H9 (cell line): ENCODE results near the gene NPY2R. TPM values are rescaled to one million over a fixed set of nuclear protein-coding genes. Genes with fewer than 3 reads are reported as not detected.

Source experiments
- DNase-seq: peaks from one replicate; pipeline ENCODE4 v3.0.0-alpha.2; 2017
- H2AFZ ChIP-seq: one replicate; pipeline ENCODE4 v1.6.1; 2013; ENCODE audit warnings: mild to moderate bottlenecking, low read length, control low read depth, moderate library complexity
- H2AK5ac ChIP-seq: 2 replicates; pipeline ENCODE4 v1.6.1; 2013; ENCODE audit warnings: low read length, control low read depth, mixed read lengths; ENCODE audit not compliant: insufficient read length
- H2BK120ac ChIP-seq: one replicate; pipeline ENCODE4 v1.6.1; 2013; ENCODE audit warnings: low read depth, mild to moderate bottlenecking, low read length, control low read depth, inconsistent platforms; ENCODE audit not compliant: poor library complexity, severe bottlenecking
- H2BK12ac ChIP-seq: 2 replicates; pipeline ENCODE4 v1.6.1; 2013; ENCODE audit warnings: low read length, control low read depth, mixed read lengths, low read depth; ENCODE audit not compliant: insufficient read length
- H2BK15ac ChIP-seq: 2 replicates; pipeline ENCODE4 v1.6.1; 2013; ENCODE audit warnings: low read depth, low read length, control low read depth
- H2BK20ac ChIP-seq: one replicate; pipeline ENCODE4 v1.6.1; 2013; ENCODE audit warnings: low read depth, mild to moderate bottlenecking, low read length, control low read depth, inconsistent platforms; ENCODE audit not compliant: poor library complexity, severe bottlenecking
- H2BK5ac ChIP-seq: 2 replicates; pipeline ENCODE4 v1.6.1; 2013; ENCODE audit warnings: low read length, control low read depth, mixed read lengths; ENCODE audit not compliant: insufficient read length
- H3K14ac ChIP-seq: 2 replicates; pipeline ENCODE4 v1.6.1; 2013; ENCODE audit warnings: low read length, control low read depth; ENCODE audit not compliant: insufficient read depth
- H3K18ac ChIP-seq: 2 replicates; pipeline ENCODE4 v1.6.1; 2013; ENCODE audit warnings: low read depth, mild to moderate bottlenecking, mixed read lengths, low read length, control low read depth; ENCODE audit not compliant: insufficient read length
- H3K23ac ChIP-seq: 2 replicates; pipeline ENCODE4 v1.6.1; 2013; ENCODE audit warnings: low read length, control low read depth, mixed read lengths, low read depth; ENCODE audit not compliant: insufficient read length
- H3K23me2 ChIP-seq: 2 replicates; pipeline ENCODE4 v1.6.1; 2013; ENCODE audit warnings: low read depth, mild to moderate bottlenecking, mixed read lengths, low read length, control low read depth; ENCODE audit not compliant: insufficient read length, poor library complexity, severe bottlenecking
- H3K27ac ChIP-seq: 2 replicates; pipeline ENCODE4 v1.5.1; 2013; ENCODE audit warnings: low read length, control low read depth, mixed read lengths, low read depth; ENCODE audit not compliant: insufficient read length
- H3K27me3 ChIP-seq: 2 replicates; pipeline ENCODE4 v1.6.1; 2013; ENCODE audit warnings: low read length, control low read depth, inconsistent platforms; ENCODE audit not compliant: insufficient read depth
- H3K4ac ChIP-seq: 2 replicates; pipeline ENCODE4 v1.6.1; 2013; ENCODE audit warnings: low read depth, mild to moderate bottlenecking, control low read depth, inconsistent platforms, low read length, moderate library complexity
- H3K4me1 ChIP-seq: 2 replicates; pipeline ENCODE4 v1.6.1; 2013; ENCODE audit warnings: low read length, control low read depth, inconsistent platforms; ENCODE audit not compliant: insufficient read depth
- H3K4me2 ChIP-seq: 2 replicates; pipeline ENCODE4 v1.6.1; 2013; ENCODE audit warnings: low read length, control low read depth, mixed read lengths; ENCODE audit not compliant: insufficient read length, insufficient read depth
- H3K56ac ChIP-seq: 2 replicates; pipeline ENCODE4 v1.6.1; 2013; ENCODE audit warnings: low read depth, mild to moderate bottlenecking, mixed read lengths, low read length, control low read depth; ENCODE audit not compliant: insufficient read length
- H3K79me1 ChIP-seq: 2 replicates; pipeline ENCODE4 v1.6.1; 2013; ENCODE audit warnings: low read depth, mild to moderate bottlenecking, moderate library complexity, low read length, control low read depth, inconsistent platforms; ENCODE audit not compliant: insufficient read depth, poor library complexity, severe bottlenecking
- H3K79me2 ChIP-seq: 2 replicates; pipeline ENCODE4 v1.6.1; 2013; ENCODE audit warnings: low read length, control low read depth, inconsistent platforms; ENCODE audit not compliant: insufficient read depth
- H3K9ac ChIP-seq: 2 replicates; pipeline ENCODE4 v1.6.1; 2013; ENCODE audit warnings: low read length, control low read depth, mixed read lengths; ENCODE audit not compliant: insufficient read length; ENCODE audit errors: extremely low read depth
- H3K9me3 ChIP-seq: one replicate; pipeline ENCODE4 v1.6.1; 2013; ENCODE audit warnings: low read depth, low read length, inconsistent platforms; ENCODE audit not compliant: control insufficient read depth
- H3T11ph ChIP-seq: one replicate; pipeline ENCODE4 v1.6.1; 2013; ENCODE audit warnings: mild to moderate bottlenecking, low read length, control low read depth, inconsistent platforms
- H4K20me1 ChIP-seq: one replicate; pipeline ENCODE4 v1.6.1; 2013; ENCODE audit not compliant: control insufficient read depth, insufficient read length, insufficient read depth
- H4K5ac ChIP-seq: 2 replicates; pipeline ENCODE4 v1.6.1; 2013; ENCODE audit warnings: low read depth, mild to moderate bottlenecking, mixed read lengths, low read length, control low read depth; ENCODE audit not compliant: insufficient read length
- H4K8ac ChIP-seq: replicated peaks from 2 replicates; pipeline ENCODE4 v1.6.1; 2013; ENCODE audit warnings: low read length, control low read depth, mixed read lengths, low read depth; ENCODE audit not compliant: insufficient read length
- H4K91ac ChIP-seq: 2 replicates; pipeline ENCODE4 v1.6.1; 2013; ENCODE audit warnings: low read depth, mild to moderate bottlenecking, moderate library complexity, mixed read lengths, low read length, control low read depth; ENCODE audit not compliant: insufficient read length
- H3K27ac Mint-ChIP-seq, 3 experiments: 2 replicates in 2 of 3; 3 replicates in 1 of 3; pipeline ENCODE4 v1.8.0; 2020 to 2021; ENCODE audit warnings: mixed read lengths in 3 of 3, mild to moderate bottlenecking in 1 of 3, moderate library complexity in 1 of 3
- H3K27me3 Mint-ChIP-seq: 2 replicates; pipeline ENCODE4 v1.8.0; 2021; ENCODE audit warnings: low read depth, mild to moderate bottlenecking, moderate library complexity, mixed read lengths
- H3K36me3 Mint-ChIP-seq, 3 experiments: 2 replicates in 2 of 3; 3 replicates in 1 of 3; pipeline ENCODE4 v1.8.0; 2020 to 2021; ENCODE audit warnings: low read depth in 3 of 3, mixed read lengths in 3 of 3; ENCODE audit not compliant: insufficient read depth in 1 of 3
- H3K4me1 Mint-ChIP-seq, 2 experiments: 2 replicates each; pipeline ENCODE4 v1.8.0; 2020; ENCODE audit warnings: mixed read lengths in 2 of 2
- H3K4me3 Mint-ChIP-seq, 2 experiments: 2 replicates in 1 of 2; 3 replicates in 1 of 2; pipeline ENCODE4 v1.8.0; 2020 to 2021; ENCODE audit warnings: mild to moderate bottlenecking in 2 of 2, mixed read lengths in 2 of 2, moderate library complexity in 1 of 2
- H3K9me3 Mint-ChIP-seq, 2 experiments: 2 replicates in 1 of 2; 3 replicates in 1 of 2; pipeline ENCODE4 v1.8.0; 2020; ENCODE audit warnings: mild to moderate bottlenecking in 2 of 2, mixed read lengths in 2 of 2, moderate library complexity in 1 of 2
- CTCF ChIP-seq: fragments of 200-600 bp; sonication (generic); conservative IDR thresholded peaks from 3 replicates; pipeline ENCODE4 v1.8.0; 2021; ENCODE audit warnings: antibody characterized with exemption, mild to moderate bottlenecking
- WGBS: extraction: QIAGEN DNeasy Blood & Tissue Kit; methylation state at CpG from one replicate; pipeline ENCODE4 v1.1.7; 2013; ENCODE audit warnings: missing lambda C conversion rate, low lambda C conversion rate, mixed read lengths; ENCODE audit not compliant: insufficient read length; ENCODE audit errors: extremely low coverage; 5-methylcytosine and 5-hydroxymethylcytosine counted together
- total RNA-seq: library from RNA; stranded (reverse); gene quantifications from 2 replicates; pipeline ENCODE4 v1.2.1, GENCODE V29; 2021

Gene NPY2R
- total RNA-seq, 1 experiment from 2014 or later = 0.09 TPM

DNA sequence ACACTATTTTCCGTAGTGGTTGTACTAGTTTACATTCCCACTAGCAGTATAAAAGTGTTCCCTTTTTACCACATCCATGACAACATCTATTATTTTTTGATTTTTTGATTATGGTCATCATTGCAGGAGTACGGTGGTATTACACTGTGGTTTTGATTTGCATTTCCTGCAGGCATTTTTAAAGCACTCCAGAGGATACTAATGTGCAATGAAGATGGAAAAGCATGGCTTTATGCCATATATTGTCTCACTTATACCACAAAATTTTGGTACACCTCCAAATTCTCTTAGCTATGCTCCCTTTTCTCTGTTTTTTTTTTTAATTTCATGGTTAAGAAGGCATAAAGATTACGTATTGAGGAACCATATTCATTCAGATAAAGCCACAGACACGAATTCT lies 35.1 kb upstream of the NPY2R start:
- Histone ChIP-seq H3K27ac (no peak overlapping the region), H3K14ac (no peak overlapping the region), H2AFZ (no peak overlapping the region), H3K79me1 (no peaks in the 10 kb centered on the region), H4K20me1 (no peaks in the 10 kb centered on the region), H3K4ac (no peak overlapping the region), H4K8ac (no peak overlapping the region), H2BK120ac (no peak overlapping the region), H4K5ac (no peak overlapping the region), H2BK12ac (no peak overlapping the region), H2AK5ac (no peak overlapping the region), H2BK15ac (no peak overlapping the region), H3K4me2 (no peak overlapping the region), H2BK5ac (no peak overlapping the region), H3K18ac (no peak overlapping the region), H3T11ph (no peak overlapping the region), H3K9ac (no peak overlapping the region), H3K27me3 (no peaks in the 10 kb centered on the region), H3K23ac (no peak overlapping the region), H3K9me3 (no peaks in the 10 kb centered on the region), H2BK20ac (no peak overlapping the region), H3K23me2 (no peaks in the 10 kb centered on the region), H3K79me2 (no peaks in the 10 kb centered on the region), H3K56ac (no peak overlapping the region), H3K4me1 (no peaks in the 10 kb centered on the region), H4K91ac (no peak overlapping the region)
- H3K27me3 Mint-ChIP-seq = no peaks in the 10 kb centered on the region
- no peak overlapping the region for H3K4me3 Mint-ChIP-seq
- no CpG with 5 or more reads among the region's 4 CpGs for WGBS
- no peak overlapping the region for H3K27ac Mint-ChIP-seq
- no peaks in the 10 kb centered on the region for H3K9me3 Mint-ChIP-seq
- no peak for TF ChIP-seq CTCF
- no peak for DNase-seq
- no peaks in the 10 kb centered on the region for H3K4me1 Mint-ChIP-seq
- no peaks in the 10 kb centered on the region for H3K36me3 Mint-ChIP-seq
